A549 (cell line): ENCODE measurements around the gene CFL1.

Source experiments
- CTCF ChIP-seq: fragments of >200 bp; sonication (Bioruptor Twin); formaldehyde crosslinking; IDR thresholded peaks from 3 replicates; pipeline ENCODE4 v1.5.1; 2016
- ESRRA ChIP-seq: fragments of 150-350 bp; IDR thresholded peaks from 2 replicates; pipeline ENCODE4 v1.6.1; 2014; ENCODE audit warnings: mild to moderate bottlenecking, low read length, borderline replicate concordance
- HOXA7 ChIP-seq: fragments of 250-450 bp; sonication (Bioruptor Pico); IDR thresholded peaks from 2 replicates; pipeline ENCODE4 v1.5.0; 2020; ENCODE audit warnings: mild to moderate bottlenecking, moderate library complexity
- JUN ChIP-seq, 2 experiments: fragments of >200 bp; sonication (Bioruptor Twin); formaldehyde crosslinking; IDR thresholded peaks; 2 replicates in 1 of 2; 3 replicates in 1 of 2; pipeline ENCODE4 v1.6.1; 2016 to 2017
- PBX3 ChIP-seq: IDR thresholded peaks from 2 replicates; pipeline ENCODE4 v1.6.1; 2012
- RAD21 ChIP-seq, 2 experiments: fragments of >200 bp in 1 of 2; sonication (Bioruptor Twin) in 1 of 2; formaldehyde crosslinking in 1 of 2; IDR thresholded peaks in 1 of 2; conservative IDR thresholded peaks in 1 of 2; 2 replicates in 1 of 2; 3 replicates in 1 of 2; pipeline ENCODE4 v1.6.1; 2012 to 2018; ENCODE audit warnings: inconsistent platforms in 1 of 2
- REST ChIP-seq: fragments of 200-600 bp; sonication (generic); IDR thresholded peaks from 2 replicates; pipeline ENCODE4 v1.6.1; 2016; ENCODE audit warnings: antibody characterized with exemption, mild to moderate bottlenecking, moderate library complexity
- RFX5 ChIP-seq: fragments of 450-650 bp; IDR thresholded peaks from 2 replicates; pipeline ENCODE4 v1.7.1; 2014; ENCODE audit warnings: antibody characterized with exemption, mild to moderate bottlenecking, moderate library complexity

- TF ChIP-seq CTCF = no peak
- no peak for TF ChIP-seq REST
- no peak for TF ChIP-seq RFX5
- TF ChIP-seq PBX3 = no peak
- no peak for TF ChIP-seq RAD21 (conservative IDR thresholded peaks at IDR 0.05 in 1 of 2, IDR thresholded peaks at IDR 0.05 in 1 of 2)
- peak; percentile 70 for TF ChIP-seq HOXA7 (CRISPR knock-in tag)
- TF ChIP-seq ESRRA = no peak
- TF ChIP-seq JUN (IDR thresholded peaks at IDR 0.05) = no peak
Observed at GRCh38 chr11:65896034-65896999, 38.3 kb upstream of the CFL1 start.
